ENCODE measurements around the gene GPC3.

DNA sequence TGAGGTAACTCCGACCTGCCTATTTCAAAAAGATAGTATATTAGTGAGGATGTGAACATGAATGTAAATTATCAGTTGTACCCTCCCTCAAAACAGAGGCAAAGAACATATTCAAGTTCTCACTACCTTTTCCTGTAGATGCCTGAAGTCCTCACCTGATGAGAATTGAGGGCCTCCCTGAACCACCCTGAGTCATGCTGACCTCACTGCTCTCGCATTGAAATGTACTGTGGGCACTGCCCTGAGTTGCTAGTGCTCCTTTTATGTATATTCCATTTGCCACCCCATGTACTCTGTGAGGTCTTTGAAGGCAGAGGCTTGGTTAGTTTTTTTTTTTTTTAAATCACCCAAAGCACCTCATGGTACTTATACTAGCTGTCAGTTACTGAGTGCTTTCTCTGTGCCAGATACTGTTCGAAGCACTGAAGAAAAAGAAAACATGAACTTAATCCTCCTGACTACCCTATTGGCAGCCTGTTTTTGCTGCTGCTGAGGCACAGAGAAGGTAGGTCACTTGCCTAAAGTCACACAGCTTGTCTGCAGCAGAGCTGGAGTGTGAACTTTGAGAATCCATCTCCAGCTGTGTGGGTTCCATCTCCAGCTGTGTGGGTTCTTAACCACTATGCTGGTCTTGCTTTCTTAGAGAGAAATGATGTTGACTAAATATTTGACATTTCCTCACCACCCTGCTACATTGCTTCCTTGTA lies 317.0 kb downstream of the GPC3 start:
- TF ChIP-seq, protein P1, sequence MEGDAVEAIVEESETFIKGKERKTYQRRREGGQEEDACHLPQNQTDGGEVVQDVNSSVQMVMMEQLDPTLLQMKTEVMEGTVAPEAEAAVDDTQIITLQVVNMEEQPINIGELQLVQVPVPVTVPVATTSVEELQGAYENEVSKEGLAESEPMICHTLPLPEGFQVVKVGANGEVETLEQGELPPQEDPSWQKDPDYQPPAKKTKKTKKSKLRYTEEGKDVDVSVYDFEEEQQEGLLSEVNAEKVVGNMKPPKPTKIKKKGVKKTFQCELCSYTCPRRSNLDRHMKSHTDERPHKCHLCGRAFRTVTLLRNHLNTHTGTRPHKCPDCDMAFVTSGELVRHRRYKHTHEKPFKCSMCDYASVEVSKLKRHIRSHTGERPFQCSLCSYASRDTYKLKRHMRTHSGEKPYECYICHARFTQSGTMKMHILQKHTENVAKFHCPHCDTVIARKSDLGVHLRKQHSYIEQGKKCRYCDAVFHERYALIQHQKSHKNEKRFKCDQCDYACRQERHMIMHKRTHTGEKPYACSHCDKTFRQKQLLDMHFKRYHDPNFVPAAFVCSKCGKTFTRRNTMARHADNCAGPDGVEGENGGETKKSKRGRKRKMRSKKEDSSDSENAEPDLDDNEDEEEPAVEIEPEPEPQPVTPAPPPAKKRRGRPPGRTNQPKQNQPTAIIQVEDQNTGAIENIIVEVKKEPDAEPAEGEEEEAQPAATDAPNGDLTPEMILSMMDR (conservative IDR thresholded peaks at IDR 0.05; ENCODE audit: low read depth, low read length) = no peak
- TF ChIP-seq POLR2A (IDR thresholded peaks at IDR 0.05; ENCODE audit: low read depth, low read length) = no peak
- TF ChIP-seq MAFK (IDR thresholded peaks at IDR 0.05; ENCODE audit: low read depth, low read length) = no peak
- TF ChIP-seq MAZ (IDR thresholded peaks at IDR 0.05; ENCODE audit: borderline replicate concordance, low read depth, low read length) = no peak
- TF ChIP-seq RFX5 (IDR thresholded peaks at IDR 0.05; ENCODE audit: low read depth, low read length) = no peak
- no peak for TF ChIP-seq FOS (IDR thresholded peaks at IDR 0.05; ENCODE audit: low read depth, low read length)

All from IMR-90 (cell line).